Ovary (tissue), 9 donors: Measurements from ENCODE around the gene DPY19L1. TPM values are rescaled to one million over a fixed set of nuclear protein-coding genes. Genes with fewer than 3 reads are reported as not detected.
"Not testable (repeated sequence)": the region's sequence is repeated elsewhere in the genome, so short reads cannot be mapped to it uniquely, and the experiment has no call there.

ENCODE experiments used
- DNase-seq, 5 donors: peaks; one replicate each; pipeline ENCODE4 v3.0.0-alpha.2; 2019 to 2020
- H3K27ac ChIP-seq, 2 donors: fragments of 200-600 bp; one replicate each; pipeline versions ENCODE4 v1.5.1 to v1.8.0; 2019 to 2022
- H3K27me3 ChIP-seq: fragments of 200-600 bp; one replicate; pipeline ENCODE4 v1.8.0; 2022
- H3K36me3 ChIP-seq: fragments of 200-600 bp; sonication (generic); one replicate; pipeline ENCODE4 v1.5.1; 2019
- H3K4me1 ChIP-seq: one replicate; pipeline ENCODE4 v1.8.1; 2013; ENCODE audit warnings: mild to moderate bottlenecking, moderate library complexity; ENCODE audit not compliant: insufficient read depth
- H3K4me3 ChIP-seq: fragments of 200-600 bp; sonication (generic); one replicate; pipeline ENCODE4 v1.5.1; 2017
- H3K9me3 ChIP-seq, 2 donors: fragments of 200-600 bp in 1 of 2; sonication (generic) in 1 of 2; one replicate each; pipeline versions ENCODE4 v1.5.1 to v1.8.1; 2013 to 2019; ENCODE audit warnings: mild to moderate bottlenecking in 1 of 2, moderate library complexity in 1 of 2
- CTCF ChIP-seq, 3 donors: fragments of 450-650 bp in 2 of 3; fragments of 200-600 bp in 1 of 3; IDR thresholded peaks; one replicate each; pipeline versions ENCODE4 v1.5.1 to v1.8.0; 2016 to 2022; ENCODE audit warnings: antibody characterized with exemption in 3 of 3, mild to moderate bottlenecking in 1 of 3
- EP300 ChIP-seq: sonication (generic); formaldehyde crosslinking; IDR thresholded peaks from one replicate; pipeline ENCODE4 v1.6.1; 2017; ENCODE audit warnings: antibody characterized with exemption
- POLR2A ChIP-seq: fragments of 450-650 bp; IDR thresholded peaks from one replicate; pipeline ENCODE4 v1.6.1; 2017; ENCODE audit warnings: antibody characterized with exemption, mild to moderate bottlenecking, moderate library complexity
- WGBS, 3 donors: extraction: QIAGEN DNeasy Blood & Tissue Kit in 1 of 3; methylation state at CpG; one replicate each; pipeline versions ENCODE4 v1.1.5 to v1.1.7; 2013 to 2017; 5-methylcytosine and 5-hydroxymethylcytosine counted together
- intact Hi-C, 4 donors: fragments of 100-400 bp; cut with DNase I; formaldehyde crosslinking; loops; one replicate each; pipeline versions ENCODE4 v1.11.0 to v1.15.1; 2022 to 2023
- polyA plus RNA-seq, 2 donors: library from polyadenylated mRNA; stranded (reverse); fragments of 200-250 nt in 1 of 2; fragments of 350-450 nt in 1 of 2; fragmentation: Illumina TruSeq in 1 of 2; extraction: RNeasy Lipid Tissue Mini Kit (QIAGEN cat#74804) in 1 of 2; gene quantifications; one replicate each; pipeline ENCODE4 v1.2.3, GENCODE V29; 2013 to 2014
- total RNA-seq, 7 donors: library from RNA; depleted of rRNA in 2 of 7; stranded (reverse); fragments of >200 nt in 2 of 7; fragmentation: NEBNext Ultra II Directional in 3 of 7; extraction: Animal tissue kit (Norgen Biotek cat#: 25700) in 3 of 7; gene quantifications; one replicate each; pipeline versions ENCODE4 v1.1.0 to v1.2.4, GENCODE V29; 2016 to 2023
- donor health status: DM: no; HTN: no; CAD: no; lungs with moderate emphysema.
- donor health status: DM: no; HTN: no; CAD: no.
- donor health status: Bipolar disorder and iron deficiency.
- donor health status: DM: yes; HTN: yes; CAD: no.
- donor health status: DM: no; HTN: no; CAD: no.
- donor health status: DM: yes; HTN: yes; CAD: no.

DPY19L1 gene
- total and polyA plus RNA-seq, 9 donors = 8.1 to 32.7 (median 17.8) TPM

- WGBS, 3 donors = 87 to 93% (median 89%) methylated on average over 7 of the region's 7 CpGs
- H3K27ac ChIP-seq = no peak overlapping the region
- intact Hi-C loops = no loop called here
- H3K27me3 ChIP-seq = no peaks in the 10 kb centered on the region
- TF ChIP-seq CTCF (IDR thresholded peaks at IDR 0.05) (no peak), EP300 (no peak), POLR2A (no peak)
- H3K9me3 ChIP-seq = no peaks in the 10 kb centered on the region
- no peak overlapping the region for H3K4me3 ChIP-seq
- no peaks in the 10 kb centered on the region for H3K36me3 ChIP-seq
- H3K4me1 ChIP-seq = no peaks in the 10 kb centered on the region
- DNase-seq = no peak
These were observed 33.5 kb downstream of the DPY19L1 start for GRCh38 chr7:35003679-35004303.

- 88 to 100% (median 95%) methylated on average over 1 of the region's 1 CpG for WGBS, 3 donors
- H3K27me3 ChIP-seq, intact Hi-C loops, H3K4me1 ChIP-seq, H3K36me3 ChIP-seq, H3K4me3 ChIP-seq, H3K27ac ChIP-seq, H3K9me3 ChIP-seq, DNase-seq: not testable (repeated sequence)
These were observed 34.1 kb downstream of the DPY19L1 start for GRCh38 chr7:35003177-35003650.

GRCh38 chr7:34998335-34998734 is 39.0 kb downstream of the DPY19L1 start:
- intact Hi-C loops, H3K36me3 ChIP-seq: not testable (repeated sequence)

GRCh38 chr7:34996423-34997090 is 40.7 kb downstream of the DPY19L1 start:
- H3K4me1 ChIP-seq, H3K36me3 ChIP-seq, H3K4me3 ChIP-seq, H3K9me3 ChIP-seq, H3K27me3 ChIP-seq, H3K27ac ChIP-seq, intact Hi-C loops, DNase-seq: not testable (repeated sequence)
- 86 to 97% (median 97%) methylated on average over 3 to 5 of the region's 5 CpGs for WGBS, 3 donors

More at GRCh38 chr7:34998335-34998734, 39.0 kb downstream of the DPY19L1 start:
- H3K4me1 ChIP-seq, H3K27me3 ChIP-seq, H3K4me3 ChIP-seq, DNase-seq, H3K27ac ChIP-seq, H3K9me3 ChIP-seq: not testable (repeated sequence)
- 77 to 82% (median 81%) methylated on average over 6 of the region's 6 CpGs for WGBS, 3 donors

GRCh38 chr7:34995757-34996156 is 41.5 kb downstream of the DPY19L1 start:
- H3K27me3 ChIP-seq = no peaks in the 10 kb centered on the region
- no peak overlapping the region for H3K27ac ChIP-seq
- no peak for TF ChIP-seq EP300
- TF ChIP-seq POLR2A = no peak
- no peak for TF ChIP-seq CTCF (IDR thresholded peaks at IDR 0.05)
- no peaks in the 10 kb centered on the region for H3K9me3 ChIP-seq
- WGBS, 3 donors = 81 to 90% (median 88%) methylated on average over 7 of the region's 7 CpGs
- H3K4me1 ChIP-seq = no peaks in the 10 kb centered on the region
- no peak for DNase-seq
- H3K4me3 ChIP-seq = no peak overlapping the region
- no peaks in the 10 kb centered on the region for H3K36me3 ChIP-seq
- intact Hi-C loops = no loop called here
